GM23338 (cell line): Measurements from ENCODE around the gene RSBN1L. TPM values are rescaled to one million over a fixed set of nuclear protein-coding genes. Genes with fewer than 3 reads are reported as not detected.

ENCODE experiments used
- ATAC-seq: fragments of 200-7000 bp; cut with Tn5 transposase; 3 replicates; pipeline ENCODE4 v1.9.1; 2020
- DNase-seq: peaks from one replicate; pipeline ENCODE4 v3.0.0-alpha.2; 2015; ENCODE audit warnings: low spot score
- H2AFZ ChIP-seq: fragments of 200-600 bp; sonication (generic); 2 replicates; pipeline ENCODE4 v1.8.0; 2016; ENCODE audit warnings: antibody characterized with exemption, mild to moderate bottlenecking, moderate library complexity
- H3F3A ChIP-seq: fragments of 200-600 bp; sonication (generic); replicated peaks from 2 replicates; pipeline ENCODE4 v1.8.0; 2017; ENCODE audit warnings: antibody characterized with exemption, mixed run types, low read depth
- H3K27ac ChIP-seq: fragments of 200-600 bp; sonication (generic); 2 replicates; pipeline ENCODE4 v1.6.1; 2016; ENCODE audit warnings: low read depth
- H3K27me3 ChIP-seq: fragments of 200-600 bp; sonication (generic); 2 replicates; pipeline ENCODE4 v1.8.0; 2016; ENCODE audit warnings: mild to moderate bottlenecking, mixed run types, moderate library complexity; ENCODE audit not compliant: insufficient read depth
- H3K36me3 ChIP-seq: fragments of 200-600 bp; sonication (generic); 2 replicates; pipeline ENCODE4 v1.8.0; 2016; ENCODE audit warnings: mild to moderate bottlenecking; ENCODE audit not compliant: insufficient read depth
- H3K4me1 ChIP-seq: fragments of 200-600 bp; sonication (generic); 2 replicates; pipeline ENCODE4 v1.8.0; 2016; ENCODE audit warnings: mild to moderate bottlenecking, moderate library complexity; ENCODE audit not compliant: insufficient read depth
- H3K4me2 ChIP-seq: fragments of 200-600 bp; sonication (generic); 2 replicates; pipeline ENCODE4 v1.7.1; 2017; ENCODE audit warnings: mixed run types
- H3K4me3 ChIP-seq: fragments of 200-600 bp; sonication (generic); 2 replicates; pipeline ENCODE4 v1.6.1; 2016; ENCODE audit warnings: mixed run types
- H3K79me2 ChIP-seq: fragments of 200-600 bp; sonication (generic); replicated peaks from 2 replicates; pipeline ENCODE4 v1.8.0; 2017; ENCODE audit warnings: mild to moderate bottlenecking; ENCODE audit not compliant: insufficient read depth
- H3K9me2 ChIP-seq: fragments of 200-600 bp; sonication (generic); 2 replicates; pipeline ENCODE4 v1.8.0; 2017; ENCODE audit not compliant: insufficient read depth
- H4K20me1 ChIP-seq: fragments of 200-600 bp; sonication (generic); replicated peaks from 2 replicates; pipeline ENCODE4 v1.8.0; 2017; ENCODE audit warnings: mild to moderate bottlenecking; ENCODE audit not compliant: insufficient read depth
- H3K27ac Mint-ChIP-seq: 2 replicates; pipeline ENCODE4 v1.8.0; 2020; ENCODE audit warnings: inconsistent platforms, mild to moderate bottlenecking, moderate library complexity, mixed read lengths
- H3K27me3 Mint-ChIP-seq: 3 replicates; pipeline ENCODE4 v1.8.0; 2022; ENCODE audit warnings: low read depth, mild to moderate bottlenecking, moderate library complexity, mixed read lengths, inconsistent platforms; ENCODE audit not compliant: insufficient read depth, poor library complexity
- H3K36me3 Mint-ChIP-seq: 3 replicates; pipeline ENCODE4 v1.8.0; 2021; ENCODE audit warnings: low read depth, mild to moderate bottlenecking, inconsistent platforms, moderate library complexity, mixed read lengths
- H3K4me1 Mint-ChIP-seq: 3 replicates; pipeline ENCODE4 v1.8.0; 2020; ENCODE audit warnings: mild to moderate bottlenecking, inconsistent platforms, mixed read lengths
- H3K4me3 Mint-ChIP-seq: 3 replicates; pipeline ENCODE4 v1.8.0; 2021; ENCODE audit warnings: moderate library complexity, mild to moderate bottlenecking, inconsistent platforms, mixed read lengths
- H3K9me3 Mint-ChIP-seq: 3 replicates; pipeline ENCODE4 v1.8.0; 2020; ENCODE audit warnings: moderate library complexity, mild to moderate bottlenecking, inconsistent platforms, mixed read lengths
- CREB1 ChIP-seq: fragments of 250-450 bp; sonication (Bioruptor Pico); IDR thresholded peaks from 2 replicates; pipeline ENCODE4 v1.5.0; 2020; ENCODE audit warnings: low read depth, mild to moderate bottlenecking, moderate library complexity
- CTCF ChIP-seq, 2 experiments: fragments of 200-600 bp in 1 of 2; sonication (generic) in 1 of 2; conservative IDR thresholded peaks; 2 replicates each; pipeline versions ENCODE4 v1.5.1 to v1.6.1; 2016 to 2017; ENCODE audit warnings: antibody characterized with exemption in 2 of 2, low read depth in 2 of 2, mild to moderate bottlenecking in 2 of 2, moderate library complexity in 1 of 2
- ETS1 ChIP-seq: IDR thresholded peaks from 2 replicates; pipeline ENCODE4 v1.6.1; 2016; ENCODE audit warnings: antibody characterized with exemption
- EZH2 ChIP-seq: fragments of 200-600 bp; sonication (generic); IDR thresholded peaks from one replicate; pipeline ENCODE4 v1.8.0; 2017; ENCODE audit warnings: antibody characterized with exemption, mild to moderate bottlenecking, low read depth; ENCODE audit not compliant: unreplicated experiment
- EZH2phosphoT487 ChIP-seq: fragments of 200-600 bp; sonication (generic); IDR thresholded peaks from one replicate; pipeline ENCODE4 v1.8.1; 2018; ENCODE audit warnings: antibody characterized with exemption; ENCODE audit not compliant: unreplicated experiment
- JUNB ChIP-seq: IDR thresholded peaks from one replicate; pipeline ENCODE4 v1.6.1; 2016; ENCODE audit warnings: antibody characterized with exemption; ENCODE audit not compliant: unreplicated experiment
- NANOG ChIP-seq: IDR thresholded peaks from 2 replicates; pipeline ENCODE4 v1.6.1; 2016; ENCODE audit warnings: antibody characterized with exemption, borderline replicate concordance
- POLR2AphosphoS5 ChIP-seq: IDR thresholded peaks from 2 replicates; pipeline ENCODE4 v1.6.1; 2016; ENCODE audit warnings: antibody characterized with exemption, low read depth
- REST ChIP-seq: IDR thresholded peaks from one replicate; pipeline ENCODE4 v1.6.1; 2018; ENCODE audit warnings: antibody characterized with exemption; ENCODE audit not compliant: unreplicated experiment
- STAT1 ChIP-seq: IDR thresholded peaks from one replicate; pipeline ENCODE4 v1.6.1; 2016; ENCODE audit warnings: antibody characterized with exemption; ENCODE audit not compliant: unreplicated experiment
- ZNF114 ChIP-seq: fragments of 250-450 bp; sonication (Bioruptor Pico); IDR thresholded peaks from 2 replicates; pipeline ENCODE4 v1.5.0; 2020; ENCODE audit warnings: mild to moderate bottlenecking, moderate library complexity
- ZNF331 ChIP-seq: fragments of 250-450 bp; sonication (Bioruptor Pico); IDR thresholded peaks from 2 replicates; pipeline ENCODE4 v1.5.0; 2020; ENCODE audit warnings: low read depth, mild to moderate bottlenecking, moderate library complexity
- polyA plus RNA-seq: library from polyadenylated mRNA; unstranded; fragments of >200 nt; fragmentation: Nextera tagmentation; extraction: Ambion mirVana; gene quantifications from 2 replicates; pipeline ENCODE4 v1.2.1, GENCODE V29; 2016
- total RNA-seq: library from RNA; depleted of rRNA; stranded (reverse); fragments of >200 nt; shearing (Covaris generic); gene quantifications from 2 replicates; pipeline ENCODE4 v1.2.3, GENCODE V29; 2014
- TF ChIP-seq, protein P1 (sequence below): fragments of 250-450 bp; sonication (Bioruptor Pico); IDR thresholded peaks from 2 replicates; pipeline ENCODE4 v1.5.0; 2020; ENCODE audit warnings: mild to moderate bottlenecking, moderate library complexity

RSBN1L gene
- total and polyA plus RNA-seq, 2 experiments from 2014 or later: 9.7 to 19.7 TPM

DNA sequence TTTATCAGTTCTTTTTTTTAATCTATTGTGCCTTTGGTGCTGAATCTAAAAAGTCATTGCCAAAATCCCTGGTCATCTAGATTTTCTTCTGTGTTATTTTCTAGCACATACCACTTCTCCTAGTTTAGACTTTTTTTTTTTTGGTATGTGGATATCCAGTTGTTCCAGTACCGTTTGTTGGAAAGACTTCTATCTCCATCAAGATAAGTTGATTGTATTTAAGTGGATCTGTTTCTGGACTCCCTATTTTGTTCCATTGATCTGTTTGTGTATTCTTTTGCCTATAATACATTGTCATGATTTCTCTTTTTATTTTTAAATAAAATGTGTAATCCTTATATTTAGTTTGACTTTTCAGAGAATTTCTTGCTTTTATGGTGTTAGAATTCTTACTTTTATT is 35.5 kb downstream of the RSBN1L start:
- no peaks in the 10 kb centered on the region for H3K27me3 Mint-ChIP-seq
- H3K4me3 Mint-ChIP-seq: no peak overlapping the region
- no peaks in the 10 kb centered on the region for H3K27me3 ChIP-seq
- H3F3A ChIP-seq: no peaks in the 10 kb centered on the region
- no peaks in the 10 kb centered on the region for H3K9me2 ChIP-seq
- H3K9me3 Mint-ChIP-seq: no peaks in the 10 kb centered on the region
- no peaks in the 10 kb centered on the region for H3K36me3 Mint-ChIP-seq
- DNase-seq (no peak), ATAC-seq (no peak)
- no peak overlapping the region for H2AFZ ChIP-seq
- peaks cover 28% of the 10 kb centered on the region for H3K4me1 Mint-ChIP-seq
- H3K4me1 ChIP-seq: peaks cover 33% of the 10 kb centered on the region
- H3K27ac ChIP-seq: no peak overlapping the region
- no peak overlapping the region for H3K4me2 ChIP-seq
- peaks cover 19% of the 10 kb centered on the region; the same call in 1 of the 2 replicates for H4K20me1 ChIP-seq
- peaks cover 96% of the 10 kb centered on the region for H3K79me2 ChIP-seq
- H3K36me3 ChIP-seq: no peaks in the 10 kb centered on the region
- H3K4me3 ChIP-seq: no peak overlapping the region
- no peak overlapping the region for H3K27ac Mint-ChIP-seq
- TF ChIP-seq EZH2 (no peak), ZNF331 (CRISPR knock-in tag) (no peak), ZNF114 (no peak), NANOG (no peak), REST (no peak), JUNB (no peak), POLR2AphosphoS5 (no peak), ETS1 (no peak), EZH2phosphoT487 (no peak), CTCF (conservative IDR thresholded peaks at IDR 0.05; ENCODE audit: low read depth in 2 of 2) (no peak), STAT1 (no peak), CREB1 (CRISPR knock-in tag) (no peak)
- TF ChIP-seq, protein P1, sequence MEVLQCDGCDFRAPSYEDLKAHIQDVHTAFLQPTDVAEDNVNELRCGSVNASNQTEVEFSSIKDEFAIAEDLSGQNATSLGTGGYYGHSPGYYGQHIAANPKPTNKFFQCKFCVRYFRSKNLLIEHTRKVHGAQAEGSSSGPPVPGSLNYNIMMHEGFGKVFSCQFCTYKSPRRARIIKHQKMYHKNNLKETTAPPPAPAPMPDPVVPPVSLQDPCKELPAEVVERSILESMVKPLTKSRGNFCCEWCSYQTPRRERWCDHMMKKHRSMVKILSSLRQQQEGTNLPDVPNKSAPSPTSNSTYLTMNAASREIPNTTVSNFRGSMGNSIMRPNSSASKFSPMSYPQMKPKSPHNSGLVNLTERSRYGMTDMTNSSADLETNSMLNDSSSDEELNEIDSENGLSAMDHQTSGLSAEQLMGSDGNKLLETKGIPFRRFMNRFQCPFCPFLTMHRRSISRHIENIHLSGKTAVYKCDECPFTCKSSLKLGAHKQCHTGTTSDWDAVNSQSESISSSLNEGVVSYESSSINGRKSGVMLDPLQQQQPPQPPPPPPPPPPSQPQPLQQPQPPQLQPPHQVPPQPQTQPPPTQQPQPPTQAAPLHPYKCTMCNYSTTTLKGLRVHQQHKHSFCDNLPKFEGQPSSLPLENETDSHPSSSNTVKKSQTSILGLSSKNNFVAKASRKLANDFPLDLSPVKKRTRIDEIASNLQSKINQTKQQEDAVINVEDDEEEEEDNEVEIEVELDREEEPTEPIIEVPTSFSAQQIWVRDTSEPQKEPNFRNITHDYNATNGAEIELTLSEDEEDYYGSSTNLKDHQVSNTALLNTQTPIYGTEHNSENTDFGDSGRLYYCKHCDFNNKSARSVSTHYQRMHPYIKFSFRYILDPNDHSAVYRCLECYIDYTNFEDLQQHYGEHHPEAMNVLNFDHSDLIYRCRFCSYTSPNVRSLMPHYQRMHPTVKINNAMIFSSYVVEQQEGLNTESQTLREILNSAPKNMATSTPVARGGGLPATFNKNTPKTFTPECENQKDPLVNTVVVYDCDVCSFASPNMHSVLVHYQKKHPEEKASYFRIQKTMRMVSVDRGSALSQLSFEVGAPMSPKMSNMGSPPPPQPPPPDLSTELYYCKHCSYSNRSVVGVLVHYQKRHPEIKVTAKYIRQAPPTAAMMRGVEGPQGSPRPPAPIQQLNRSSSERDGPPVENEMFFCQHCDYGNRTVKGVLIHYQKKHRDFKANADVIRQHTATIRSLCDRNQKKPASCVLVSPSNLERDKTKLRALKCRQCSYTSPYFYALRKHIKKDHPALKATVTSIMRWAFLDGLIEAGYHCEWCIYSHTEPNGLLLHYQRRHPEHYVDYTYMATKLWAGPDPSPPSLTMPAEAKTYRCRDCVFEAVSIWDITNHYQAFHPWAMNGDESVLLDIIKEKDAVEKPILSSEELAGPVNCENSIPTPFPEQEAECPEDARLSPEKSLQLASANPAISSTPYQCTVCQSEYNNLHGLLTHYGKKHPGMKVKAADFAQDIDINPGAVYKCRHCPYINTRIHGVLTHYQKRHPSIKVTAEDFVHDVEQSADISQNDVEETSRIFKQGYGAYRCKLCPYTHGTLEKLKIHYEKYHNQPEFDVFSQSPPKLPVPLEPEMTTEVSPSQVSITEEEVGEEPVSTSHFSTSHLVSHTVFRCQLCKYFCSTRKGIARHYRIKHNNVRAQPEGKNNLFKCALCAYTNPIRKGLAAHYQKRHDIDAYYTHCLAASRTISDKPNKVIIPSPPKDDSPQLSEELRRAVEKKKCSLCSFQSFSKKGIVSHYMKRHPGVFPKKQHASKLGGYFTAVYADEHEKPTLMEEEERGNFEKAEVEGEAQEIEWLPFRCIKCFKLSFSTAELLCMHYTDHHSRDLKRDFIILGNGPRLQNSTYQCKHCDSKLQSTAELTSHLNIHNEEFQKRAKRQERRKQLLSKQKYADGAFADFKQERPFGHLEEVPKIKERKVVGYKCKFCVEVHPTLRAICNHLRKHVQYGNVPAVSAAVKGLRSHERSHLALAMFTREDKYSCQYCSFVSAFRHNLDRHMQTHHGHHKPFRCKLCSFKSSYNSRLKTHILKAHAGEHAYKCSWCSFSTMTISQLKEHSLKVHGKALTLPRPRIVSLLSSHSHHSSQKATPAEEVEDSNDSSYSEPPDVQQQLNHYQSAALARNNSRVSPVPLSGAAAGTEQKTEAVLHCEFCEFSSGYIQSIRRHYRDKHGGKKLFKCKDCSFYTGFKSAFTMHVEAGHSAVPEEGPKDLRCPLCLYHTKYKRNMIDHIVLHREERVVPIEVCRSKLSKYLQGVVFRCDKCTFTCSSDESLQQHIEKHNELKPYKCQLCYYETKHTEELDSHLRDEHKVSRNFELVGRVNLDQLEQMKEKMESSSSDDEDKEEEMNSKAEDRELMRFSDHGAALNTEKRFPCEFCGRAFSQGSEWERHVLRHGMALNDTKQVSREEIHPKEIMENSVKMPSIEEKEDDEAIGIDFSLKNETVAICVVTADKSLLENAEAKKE (CRISPR knock-in tag): no peak
